ENCODE data around the gene DHRS1.

The DHRS1 gene

GRCh38 chr14:24282736-24283135, 16.8 kb downstream of the DHRS1 start:
- DNase-seq (ENCODE audit: low read depth, low spot score), result no peak

- no peak for DNase-seq (ENCODE audit: low read depth, low spot score)
Observed at GRCh38 chr14:24281636-24282035, 17.9 kb downstream of the DHRS1 start.

- DNase-seq (ENCODE audit: low read depth, low spot score), result no peak
Observed at GRCh38 chr14:24280797-24281460, 18.7 kb downstream of the DHRS1 start.

- DNase-seq (ENCODE audit: low read depth, low spot score), result no peak
Observed at GRCh38 chr14:24279301-24280186, 20.0 kb downstream of the DHRS1 start.

- DNase-seq (ENCODE audit: low read depth, low spot score), result no peak
Observed at GRCh38 chr14:24278424-24278823, 21.2 kb downstream of the DHRS1 start.

GRCh38 chr14:24277606-24278321, 21.8 kb downstream of the DHRS1 start:
- DNase-seq (ENCODE audit: low read depth, low spot score), result no peak

- DNase-seq (ENCODE audit: low read depth, low spot score), result no peak
Observed at GRCh38 chr14:24277071-24277470, 22.5 kb downstream of the DHRS1 start.

- no peak for DNase-seq (ENCODE audit: low read depth, low spot score)
Observed at GRCh38 chr14:24274101-24274543, 25.5 kb downstream of the DHRS1 start.

GRCh38 chr14:24273422-24273998, 26.1 kb downstream of the DHRS1 start:
- DNase-seq (ENCODE audit: low read depth, low spot score), result no peak

GRCh38 chr14:24272467-24272866, 27.1 kb downstream of the DHRS1 start:
- no peak for DNase-seq (ENCODE audit: low read depth, low spot score)

- no peak for DNase-seq (ENCODE audit: low read depth, low spot score)
Observed at GRCh38 chr14:24271834-24272263, 27.7 kb downstream of the DHRS1 start.

- peak; percentile 95 for DNase-seq (ENCODE audit: low read depth, low spot score)
Observed at GRCh38 chr14:24271134-24271833, 28.3 kb downstream of the DHRS1 start, which contains the start of gene RABGGTA. RABGGTA (minus strand) TSS chr14:24271597; CDS start chr14:24271115, 482 bp downstream.

- no peak for DNase-seq (ENCODE audit: low read depth, low spot score)
Observed at GRCh38 chr14:24270537-24271133, 28.9 kb downstream of the DHRS1 start.

GRCh38 chr14:24269910-24270536, 29.6 kb downstream of the DHRS1 start:
- DNase-seq (ENCODE audit: low read depth, low spot score), result no peak

GRCh38 chr14:24269368-24269767, 30.2 kb downstream of the DHRS1 start:
- DNase-seq (ENCODE audit: low read depth, low spot score), result no peak

- no peak for DNase-seq (ENCODE audit: low read depth, low spot score)
Observed at GRCh38 chr14:24268225-24268624, 31.4 kb downstream of the DHRS1 start.

- DNase-seq (ENCODE audit: low read depth, low spot score), result no peak
Observed at GRCh38 chr14:24267516-24267915, 32.1 kb downstream of the DHRS1 start.

GRCh38 chr14:24266344-24267244, 33.0 kb downstream of the DHRS1 start:
- DNase-seq (ENCODE audit: low read depth, low spot score), result no peak

GRCh38 chr14:24264298-24264697, 35.3 kb downstream of the DHRS1 start:
- peak; percentile 10 for DNase-seq (ENCODE audit: low read depth, low spot score)

Measured in ELF-1 (cell line).